Adipocyte (in vitro differentiated cells): Measurements from ENCODE around the gene ACSBG1.
"Not testable (repeated sequence)": the region's sequence is repeated elsewhere in the genome, so short reads cannot be mapped to it uniquely, and the experiment has no call there.

Experiments used
- DNase-seq: peaks from one replicate; pipeline ENCODE4 v3.0.0-alpha.2; 2015; ENCODE audit warnings: low read depth
- H3K27me3 ChIP-seq: replicated peaks from 2 replicates; pipeline ENCODE4 v1.7.0; 2013; ENCODE audit warnings: mild to moderate bottlenecking, low read length, moderate library complexity; ENCODE audit not compliant: control insufficient read depth, insufficient read depth
- H3K36me3 ChIP-seq: 2 replicates; pipeline ENCODE4 v1.7.0; 2013; ENCODE audit warnings: low read length, mild to moderate bottlenecking, moderate library complexity; ENCODE audit not compliant: control insufficient read depth, insufficient read depth, severe bottlenecking
- H3K4me1 ChIP-seq: 2 replicates; pipeline ENCODE4 v1.7.0; 2013; ENCODE audit warnings: mild to moderate bottlenecking, low read length, moderate library complexity; ENCODE audit not compliant: control insufficient read depth, insufficient read depth
- H3K4me3 ChIP-seq: 2 replicates; pipeline ENCODE4 v1.7.0; 2013; ENCODE audit warnings: mild to moderate bottlenecking, low read length, moderate library complexity
- H3K9ac ChIP-seq: 2 replicates; pipeline ENCODE4 v1.7.0; 2013; ENCODE audit warnings: mild to moderate bottlenecking, low read length, moderate library complexity
- H3K9me3 ChIP-seq: 2 replicates; pipeline ENCODE4 v1.7.0; 2013; ENCODE audit warnings: mild to moderate bottlenecking, low read length, moderate library complexity; ENCODE audit not compliant: control insufficient read depth

The ACSBG1 gene

DNA sequence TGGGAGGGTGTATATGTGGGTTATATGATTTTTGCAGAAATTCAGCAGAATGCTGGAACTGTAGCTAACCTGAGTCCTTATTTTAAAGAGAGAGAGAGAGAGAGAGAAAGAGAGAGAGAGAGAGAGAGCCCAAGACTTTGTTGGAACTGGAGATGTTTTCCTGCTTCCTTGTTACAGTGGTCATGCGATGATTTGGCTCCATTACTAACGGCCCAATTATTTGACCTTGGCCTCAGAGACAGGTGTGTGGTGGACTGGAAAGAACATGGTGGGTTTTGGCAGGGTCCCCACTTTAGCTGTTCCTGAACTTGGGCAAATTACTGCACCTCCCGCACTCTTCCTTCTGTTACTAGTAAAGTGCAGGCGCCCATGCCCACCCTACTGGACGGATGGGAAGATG is 14.8 kb upstream of the ACSBG1 start:
- Histone ChIP-seq H3K4me1 (no peaks in the 10 kb centered on the region), H3K36me3 (no peaks in the 10 kb centered on the region), H3K9me3 (no peaks in the 10 kb centered on the region), H3K27me3 (peaks cover 24% of the 10 kb centered on the region), H3K4me3 (no peak overlapping the region), H3K9ac (no peak overlapping the region)
- no peak for DNase-seq

DNA sequence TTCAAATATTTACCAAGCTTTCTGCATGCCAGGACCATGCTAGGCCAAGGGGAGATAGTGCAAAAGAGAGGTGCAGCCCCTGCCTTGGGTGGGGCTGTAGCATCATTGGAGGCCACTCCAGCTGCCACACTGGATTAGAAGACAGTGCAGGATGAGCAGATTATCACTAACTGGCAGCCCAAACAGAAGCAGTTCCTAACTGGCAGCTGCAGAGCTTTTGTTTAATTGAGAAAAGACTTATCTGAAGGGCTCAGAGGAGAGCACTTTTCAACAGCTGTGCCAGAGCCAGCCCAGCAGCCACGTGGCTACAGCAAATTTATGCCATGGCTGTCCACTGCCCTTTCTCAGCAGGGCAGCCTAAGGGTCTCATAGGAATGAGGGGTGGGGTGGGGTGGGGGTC is 13.5 kb upstream of the ACSBG1 start:
- Histone ChIP-seq H3K4me1 (no peaks in the 10 kb centered on the region), H3K9me3 (no peaks in the 10 kb centered on the region), H3K27me3 (peaks cover 30% of the 10 kb centered on the region), H3K36me3 (no peaks in the 10 kb centered on the region), H3K4me3 (no peak overlapping the region), H3K9ac (no peak overlapping the region)
- no peak for DNase-seq

DNA sequence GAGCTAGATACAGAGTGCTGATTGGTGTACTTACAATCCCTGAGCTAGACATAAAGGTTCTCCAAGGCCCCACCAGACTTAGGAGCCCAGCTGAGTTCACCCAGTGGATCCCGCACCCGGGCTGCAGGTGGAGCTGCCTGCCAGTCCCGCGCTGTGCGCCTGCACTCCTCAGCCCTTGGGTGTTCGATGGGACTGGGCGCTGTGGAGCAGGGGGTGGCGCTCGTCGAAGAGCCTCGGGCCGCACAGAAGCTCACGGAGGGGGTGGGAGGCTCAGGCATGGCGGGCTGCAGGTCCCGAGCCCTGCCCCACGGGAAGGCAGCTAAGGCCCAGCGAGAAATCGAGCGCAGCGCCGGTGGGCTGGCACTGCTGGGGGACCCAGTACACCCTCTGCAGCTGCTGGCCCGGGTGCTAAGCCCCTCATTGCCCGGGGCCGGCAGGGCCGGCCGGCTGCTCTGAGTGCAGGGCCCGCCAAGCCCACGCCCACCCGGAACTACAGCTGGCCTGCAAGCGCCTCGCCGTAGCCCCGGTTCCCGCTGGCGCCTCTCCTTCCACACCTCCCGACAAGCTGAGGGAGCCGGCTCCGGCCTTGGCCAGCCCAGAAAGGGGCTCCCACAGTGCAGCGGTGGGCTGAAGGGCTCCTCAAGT is 11.7 kb upstream of the ACSBG1 start:
- H3K4me3 ChIP-seq, H3K36me3 ChIP-seq, H3K9me3 ChIP-seq, H3K9ac ChIP-seq, DNase-seq, H3K4me1 ChIP-seq: not testable (repeated sequence)
- H3K27me3 ChIP-seq = peaks cover 26% of the 10 kb centered on the region

DNA sequence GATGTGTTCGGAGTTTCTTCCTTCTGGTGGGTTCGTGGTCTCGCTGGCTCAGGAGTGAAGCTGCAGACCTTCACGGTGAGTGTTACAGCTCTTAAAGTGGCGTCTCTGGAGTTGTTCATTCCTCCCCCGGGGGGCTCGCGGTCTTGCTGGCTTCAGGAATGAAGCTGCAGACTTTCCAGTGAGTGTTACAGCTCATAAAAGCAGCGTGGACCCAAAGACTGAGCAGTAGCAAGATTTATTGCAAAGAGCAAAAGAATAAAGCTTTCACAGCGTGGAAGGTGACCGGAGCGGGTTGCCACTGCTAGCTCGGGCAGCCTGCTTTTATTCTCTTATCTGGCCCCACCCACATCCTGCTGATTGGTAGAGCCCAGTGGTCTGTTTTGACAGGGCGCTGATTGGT is 11.0 kb upstream of the ACSBG1 start:
- not testable (repeated sequence) for H3K4me3 ChIP-seq, DNase-seq, H3K9me3 ChIP-seq, H3K4me1 ChIP-seq, H3K36me3 ChIP-seq, H3K9ac ChIP-seq
- H3K27me3 ChIP-seq = peaks cover 21% of the 10 kb centered on the region

DNA sequence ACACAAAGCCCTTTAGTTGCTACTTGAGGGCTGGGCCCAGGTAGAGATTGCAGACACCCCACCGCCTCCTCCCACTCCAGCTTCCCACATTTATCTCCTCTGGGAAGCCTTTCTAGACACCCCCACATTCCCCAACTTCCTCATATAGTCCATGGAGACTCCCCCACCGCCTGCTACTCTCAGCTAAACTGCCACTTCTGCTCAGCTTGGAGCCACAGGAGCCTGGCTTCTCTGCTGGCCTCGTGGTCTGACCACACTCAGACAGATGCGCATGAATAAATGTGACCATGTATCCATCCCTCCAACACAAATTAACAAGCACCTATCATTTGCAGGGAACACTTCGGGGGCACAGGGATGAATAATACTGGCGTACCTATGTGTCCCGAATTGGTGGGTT is 10.5 kb upstream of the ACSBG1 start:
- H3K9me3 ChIP-seq = no peaks in the 10 kb centered on the region
- no peak for DNase-seq
- H3K4me1 ChIP-seq = no peaks in the 10 kb centered on the region
- no peak overlapping the region for H3K4me3 ChIP-seq
- peaks cover 21% of the 10 kb centered on the region for H3K27me3 ChIP-seq
- H3K36me3 ChIP-seq = no peaks in the 10 kb centered on the region
- no peak overlapping the region for H3K9ac ChIP-seq

DNA sequence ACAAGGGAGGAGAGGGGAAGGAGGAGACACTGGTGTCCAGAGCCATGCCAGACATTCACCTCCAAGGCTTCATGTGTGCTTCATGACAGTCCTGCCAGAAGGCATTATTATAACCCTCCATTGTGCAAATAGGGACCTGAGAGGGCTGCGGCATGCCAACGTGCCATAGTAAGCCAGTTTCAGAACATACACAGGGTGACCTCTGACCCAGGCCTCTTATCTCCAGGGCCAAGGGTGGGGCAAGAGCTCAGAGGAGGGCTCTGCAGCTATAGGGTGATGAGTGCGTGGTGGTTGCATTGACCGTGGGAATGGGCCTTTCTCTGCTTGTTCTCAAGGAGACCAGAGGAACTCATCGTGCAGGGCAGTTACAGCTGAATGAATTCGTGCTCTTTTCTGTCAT is 9.7 kb upstream of the ACSBG1 start:
- Histone ChIP-seq H3K9me3 (no peaks in the 10 kb centered on the region), H3K9ac (no peak overlapping the region), H3K4me1 (no peaks in the 10 kb centered on the region), H3K27me3 (peaks cover 21% of the 10 kb centered on the region), H3K36me3 (no peaks in the 10 kb centered on the region), H3K4me3 (no peak overlapping the region)
- DNase-seq = no peak

DNA sequence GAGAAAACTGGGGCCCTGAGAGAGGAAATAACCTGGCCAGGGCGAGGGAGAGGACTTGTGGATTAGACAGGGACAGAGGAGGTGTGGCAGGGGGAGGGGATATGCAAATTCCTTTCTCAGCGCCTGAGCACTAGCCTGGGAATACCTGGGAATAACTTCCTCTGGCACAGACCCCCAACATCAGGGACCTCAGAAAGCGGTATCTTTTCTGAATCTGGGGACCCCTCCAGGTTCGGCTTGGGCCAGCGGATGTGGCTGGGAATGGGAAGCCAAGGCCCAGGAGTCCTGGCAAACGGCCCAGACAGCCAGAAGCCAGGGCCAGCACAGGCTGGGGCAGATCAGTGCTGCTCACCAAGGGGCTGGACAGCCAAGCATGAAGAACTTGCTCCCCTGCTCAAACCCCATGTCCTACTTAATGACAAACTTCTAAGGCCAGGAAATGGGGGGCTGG is 9.2 kb upstream of the ACSBG1 start:
- Histone ChIP-seq H3K36me3 (no peaks in the 10 kb centered on the region), H3K9me3 (no peaks in the 10 kb centered on the region), H3K4me1 (no peaks in the 10 kb centered on the region), H3K27me3 (peaks cover 24% of the 10 kb centered on the region), H3K9ac (no peak overlapping the region), H3K4me3 (no peak overlapping the region)
- no peak for DNase-seq

DNA sequence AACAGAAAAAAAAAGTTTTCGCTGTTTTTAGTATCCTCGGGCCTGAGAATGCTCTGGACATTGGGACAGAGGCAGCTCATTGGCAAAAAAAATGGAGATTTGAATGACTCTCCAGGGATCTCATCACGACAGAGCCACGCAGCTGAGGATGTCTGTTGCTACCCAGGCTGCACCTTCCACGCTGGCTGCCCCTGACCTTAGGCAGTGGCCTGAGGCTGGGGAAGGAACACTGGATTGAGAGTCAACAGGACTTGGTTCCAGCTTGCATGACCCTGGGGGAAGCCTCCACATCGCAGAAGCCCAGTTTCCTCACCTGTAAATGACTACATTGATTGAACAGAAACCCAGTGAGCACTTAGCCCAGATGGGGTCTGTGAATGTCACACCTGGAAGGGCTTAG is 8.7 kb upstream of the ACSBG1 start:
- no peak for DNase-seq
- no peaks in the 10 kb centered on the region for H3K36me3 ChIP-seq
- H3K4me3 ChIP-seq = no peak overlapping the region
- no peak overlapping the region for H3K9ac ChIP-seq
- H3K4me1 ChIP-seq = no peaks in the 10 kb centered on the region
- H3K27me3 ChIP-seq = peaks cover 26% of the 10 kb centered on the region
- no peaks in the 10 kb centered on the region for H3K9me3 ChIP-seq

DNA sequence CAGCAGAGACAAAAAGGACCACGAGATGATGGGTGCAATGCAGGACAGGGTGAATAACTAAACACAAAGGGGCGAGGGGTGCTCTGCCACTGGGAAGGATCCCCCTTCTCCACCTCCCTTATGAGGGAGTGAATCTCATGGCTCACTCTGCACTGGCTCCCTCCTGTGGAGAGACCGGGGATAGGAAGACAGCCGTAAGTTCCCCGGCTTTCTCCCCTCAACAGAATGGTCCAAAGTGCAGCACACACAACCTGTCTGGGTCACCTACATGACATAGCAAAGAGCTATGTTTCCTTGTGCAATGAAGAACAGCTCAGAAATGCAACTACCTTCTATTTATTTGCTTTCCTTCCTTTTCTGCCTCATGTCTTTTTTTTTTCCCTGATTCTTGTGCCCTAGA is 7.8 kb upstream of the ACSBG1 start:
- no peaks in the 10 kb centered on the region for H3K9me3 ChIP-seq
- H3K4me3 ChIP-seq = no peak overlapping the region
- H3K9ac ChIP-seq = no peak overlapping the region
- DNase-seq = peak; percentile 18
- H3K4me1 ChIP-seq = no peaks in the 10 kb centered on the region
- H3K36me3 ChIP-seq = no peaks in the 10 kb centered on the region
- peaks cover 31% of the 10 kb centered on the region for H3K27me3 ChIP-seq

DNA sequence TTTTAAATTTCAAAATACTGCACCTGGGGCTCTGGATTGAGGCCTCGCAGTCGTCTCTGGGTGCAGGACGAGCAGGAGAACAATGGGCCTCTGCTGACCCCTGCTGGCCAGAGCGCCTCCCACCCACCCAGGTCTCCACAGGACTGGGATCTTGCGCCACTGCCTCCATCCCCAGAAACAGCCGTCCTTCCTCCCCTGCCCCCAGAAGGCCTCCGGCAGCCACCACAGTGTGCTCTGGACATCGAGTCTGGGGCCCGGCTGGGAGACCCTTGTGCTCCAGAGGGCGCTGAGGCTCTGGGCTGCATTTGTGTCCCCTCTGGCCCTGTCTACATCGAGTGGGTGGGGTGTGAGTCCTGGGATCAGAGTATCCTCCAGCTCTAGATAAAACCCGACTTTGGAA is 6.7 kb upstream of the ACSBG1 start:
- no peaks in the 10 kb centered on the region for H3K4me1 ChIP-seq
- no peak overlapping the region for H3K4me3 ChIP-seq
- H3K9me3 ChIP-seq = no peaks in the 10 kb centered on the region
- H3K9ac ChIP-seq = no peak overlapping the region
- peak; percentile 92 for DNase-seq
- H3K36me3 ChIP-seq = no peaks in the 10 kb centered on the region
- H3K27me3 ChIP-seq = peaks cover 38% of the 10 kb centered on the region

DNA sequence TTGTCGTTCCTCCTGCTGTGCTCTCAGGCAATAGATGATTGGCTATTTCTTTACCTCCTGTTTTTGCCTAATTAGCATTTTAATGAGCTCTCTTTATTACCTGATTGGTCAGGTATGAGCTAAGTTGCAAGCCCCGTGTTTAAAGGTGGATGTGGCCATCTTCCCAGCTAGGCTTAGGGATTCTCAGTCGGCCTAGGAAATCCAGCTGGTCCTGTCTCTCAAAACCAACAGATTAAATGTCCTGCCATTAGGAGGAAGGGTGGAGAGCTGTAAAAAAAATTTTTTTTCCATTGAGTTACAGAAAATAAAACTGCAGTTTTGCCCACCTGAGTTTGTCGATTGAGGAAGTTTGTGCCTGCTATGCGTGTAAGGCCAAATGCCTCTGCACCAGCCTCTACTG is 5.4 kb upstream of the ACSBG1 start:
- H3K4me3 ChIP-seq = no peak overlapping the region
- no peaks in the 10 kb centered on the region for H3K36me3 ChIP-seq
- no peaks in the 10 kb centered on the region for H3K9me3 ChIP-seq
- H3K27me3 ChIP-seq = peaks cover 44% of the 10 kb centered on the region
- DNase-seq = no peak
- no peaks in the 10 kb centered on the region for H3K4me1 ChIP-seq
- no peak overlapping the region for H3K9ac ChIP-seq

DNA sequence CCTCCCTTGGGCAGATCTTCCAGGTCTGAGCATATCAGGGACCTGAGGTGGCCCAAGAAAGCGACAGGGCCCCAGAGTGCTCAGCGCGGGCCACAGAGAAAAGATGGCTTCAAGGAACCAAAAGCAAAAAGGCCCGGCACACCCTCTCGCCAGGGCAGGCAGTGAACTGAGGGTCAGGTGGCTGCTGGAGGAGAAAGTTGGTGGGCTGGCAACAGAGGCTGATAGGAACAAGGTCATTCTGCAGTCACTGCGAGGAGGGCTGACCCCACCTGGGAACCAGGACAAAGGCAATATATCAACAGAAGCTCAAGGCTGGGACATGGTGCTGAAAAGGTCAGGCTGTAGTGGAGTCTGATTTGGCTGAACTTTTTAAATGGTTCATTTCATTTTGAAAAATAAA is 2.8 kb upstream of the ACSBG1 start:
- no peaks in the 10 kb centered on the region for H3K4me1 ChIP-seq
- no peak overlapping the region for H3K9ac ChIP-seq
- no peaks in the 10 kb centered on the region for H3K9me3 ChIP-seq
- no peak overlapping the region for H3K4me3 ChIP-seq
- H3K27me3 ChIP-seq = peaks cover 50% of the 10 kb centered on the region
- H3K36me3 ChIP-seq = no peaks in the 10 kb centered on the region
- no peak for DNase-seq
